Activated CD4-positive, alpha-beta T cell treated with anti-CD3 and anti-CD28 coated beads for 36 hours (primary cell): ENCODE measurements around the gene PIK3R2. TPM values are rescaled to one million over a fixed set of nuclear protein-coding genes. Genes with fewer than 3 reads are reported as not detected.

ENCODE experiments used
- ATAC-seq: fragments of 200-7000 bp; cut with Tn5 transposase; one replicate; pipeline ENCODE4 v1.10.0; 2021; ENCODE audit warnings: mild to moderate bottlenecking, moderate library complexity
- CTCF ChIA-PET: fragments of 350-600 bp; sonication (Branson Sonifier 250); formaldehyde crosslinking; loops from one replicate; lab custom pipeline; 2021; ENCODE audit warnings: antibody characterized with exemption; lab: Charles Lee
- POLR2A ChIA-PET: fragments of 350-600 bp; sonication (Branson Sonifier 250); formaldehyde crosslinking; loops from one replicate; lab custom pipeline; 2021; ENCODE audit warnings: antibody characterized with exemption, inconsistent platforms; lab: Charles Lee
- DNase-seq: peaks from one replicate; pipeline ENCODE4 v3.0.0-alpha.2; 2020
- H3K27ac Mint-ChIP-seq: one replicate; pipeline ENCODE4 v1.8.0; 2021; ENCODE audit warnings: mixed read lengths
- H3K27me3 Mint-ChIP-seq: one replicate; pipeline ENCODE4 v1.8.0; 2021; ENCODE audit warnings: mixed read lengths
- H3K36me3 Mint-ChIP-seq: one replicate; pipeline ENCODE4 v1.8.0; 2021; ENCODE audit warnings: low read depth, mixed read lengths
- H3K4me1 Mint-ChIP-seq: one replicate; pipeline ENCODE4 v1.8.0; 2021; ENCODE audit warnings: mixed read lengths
- H3K4me3 Mint-ChIP-seq: one replicate; pipeline ENCODE4 v1.8.0; 2021; ENCODE audit warnings: mild to moderate bottlenecking, moderate library complexity, mixed read lengths
- H3K9me3 Mint-ChIP-seq: one replicate; pipeline ENCODE4 v1.8.0; 2021; ENCODE audit warnings: low read depth, mixed read lengths
- intact Hi-C, 2 experiments: fragments of 100-400 bp; cut with DNase I in 1 of 2; cut with micrococcal nuclease in 1 of 2; formaldehyde crosslinking; loops; one replicate each; pipeline versions ENCODE4 v1.14.2 to v1.15.1; 2022 to 2024; cut with DNase I, micrococcal nuclease
- total RNA-seq, 2 experiments: library from RNA; stranded (reverse); gene quantifications; one replicate each; pipeline ENCODE4 v1.2.3, GENCODE V29; 2021

PIK3R2 gene
- total RNA-seq, 2 experiments from 2014 or later, result 18.9 to 20.2 TPM

DNA sequence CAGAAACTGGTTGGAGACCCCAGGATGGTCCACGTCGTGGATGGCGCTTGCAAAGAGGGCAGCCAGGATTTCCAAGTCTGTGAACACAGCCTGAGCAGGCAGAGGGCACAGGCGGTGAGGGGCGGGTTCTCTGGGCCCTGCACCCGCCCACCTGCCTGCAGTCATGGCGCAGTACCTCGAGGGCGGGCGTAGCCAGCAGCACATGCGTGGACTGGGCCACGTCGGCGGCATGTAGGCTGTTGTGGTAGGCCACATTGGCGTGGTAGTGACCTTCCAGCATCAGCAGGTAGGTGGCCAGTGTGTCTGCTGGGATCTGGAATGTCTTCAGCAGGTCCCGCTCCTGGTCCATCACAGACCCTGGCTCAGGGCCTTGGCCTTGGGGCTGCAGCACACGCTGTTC lies 65.2 kb downstream of the PIK3R2 start:
- no peak overlapping the region for H3K4me3 Mint-ChIP-seq
- CTCF ChIA-PET, result interaction anchor here (0.7 to 0.8 kb wide), 2 partner anchors 9 to 170 kb away, joined by 3 to 4 read pairs; no protein-coding TSS in a partner anchor
- H3K4me1 Mint-ChIP-seq, result peaks cover 3% of the 10 kb centered on the region
- intact Hi-C loops, result no loop called here
- peaks cover 10% of the 10 kb centered on the region for H3K27me3 Mint-ChIP-seq
- POLR2A ChIA-PET, result no interaction called here
- H3K36me3 Mint-ChIP-seq, result no peaks in the 10 kb centered on the region
- DNase-seq (no peak), ATAC-seq (no peak)
- no peak overlapping the region for H3K27ac Mint-ChIP-seq
- H3K9me3 Mint-ChIP-seq, result no peaks in the 10 kb centered on the region

GRCh38 chr19:18218600-18218999 lies 65.6 kb downstream of the PIK3R2 start:
- Mint-ChIP-seq H3K27me3 (peaks cover 10% of the 10 kb centered on the region), H3K4me3 (no peak overlapping the region), H3K9me3 (no peaks in the 10 kb centered on the region), H3K27ac (no peak overlapping the region), H3K36me3 (no peaks in the 10 kb centered on the region), H3K4me1 (peaks cover 3% of the 10 kb centered on the region)
- CTCF ChIA-PET, result interaction anchor here (0.7 to 1.3 kb wide), 4 partner anchors 9 to 170 kb away, joined by 3 to 6 read pairs (median 4); no protein-coding TSS in a partner anchor
- ATAC-seq, result no peak
- intact Hi-C loops, result no loop called here
- DNase-seq, result no peak
- POLR2A ChIA-PET, result no interaction called here

Other genes starting within 250 kb of the PIK3R2 start
- 100 to 1,000 TPM in 1 of 2 experiments, 10 to 100 TPM in 1; 99.3 to 131 TPM for gene CCDC124, start 220.1 kb upstream of the PIK3R2 start, total RNA-seq
- under 1 TPM in 1 of 2 experiments, not detected in 1; 0.05 TPM for gene KCNN1, start 186.1 kb upstream of the PIK3R2 start, total RNA-seq
- 10 to 100 TPM; 13.5 to 21.7 TPM for gene ARRDC2, start 145.0 kb upstream of the PIK3R2 start, total RNA-seq
- 10 to 100 TPM; 17.2 to 20.0 TPM for gene IL12RB1, start 66.2 kb upstream of the PIK3R2 start, total RNA-seq
- 10 to 100 TPM; 17.4 to 20.1 TPM for gene MAST3, start 55.4 kb upstream of the PIK3R2 start, total RNA-seq
- gene IFI30, start 20.6 kb downstream of the PIK3R2 start, total RNA-seq, result 10 to 100 TPM; 20.4 to 29.5 TPM
- gene MPV17L2, start 40.1 kb downstream of the PIK3R2 start, total RNA-seq, result 1 to 10 TPM; 5.7 to 6.2 TPM
- gene RAB3A, start 50.9 kb downstream of the PIK3R2 start, total RNA-seq, result 1 to 10 TPM; 5.6 to 8.9 TPM
- gene PDE4C, start 73.3 kb downstream of the PIK3R2 start, total RNA-seq, result not detected
- under 1 TPM; 0.40 to 0.43 TPM for gene IQCN, start 121.3 kb downstream of the PIK3R2 start, total RNA-seq
- 100 to 1,000 TPM; 254 to 311 TPM for gene JUND, start 128.5 kb downstream of the PIK3R2 start, total RNA-seq
- 100 to 1,000 TPM; 269 to 370 TPM for gene LSM4, start 169.9 kb downstream of the PIK3R2 start, total RNA-seq
- 10 to 100 TPM; 20.0 to 20.9 TPM for gene PGPEP1, start 187.4 kb downstream of the PIK3R2 start, total RNA-seq
- gene GDF15, start 233.0 kb downstream of the PIK3R2 start, total RNA-seq, result not detected
- gene LRRC25, start 244.5 kb downstream of the PIK3R2 start, total RNA-seq, result not detected